ENCODE results near the gene FSTL5. TPM values are rescaled to one million over a fixed set of nuclear protein-coding genes. Genes with fewer than 3 reads are reported as not detected.

Gene FSTL5
- total and polyA plus RNA-seq, 10 of the 15 experiments (the other 5 are each of a cell fraction or from before 2014, with no cell fraction given), result 0.04 to 2.4 (median 0.08) TPM; not detected in 4

DNA sequence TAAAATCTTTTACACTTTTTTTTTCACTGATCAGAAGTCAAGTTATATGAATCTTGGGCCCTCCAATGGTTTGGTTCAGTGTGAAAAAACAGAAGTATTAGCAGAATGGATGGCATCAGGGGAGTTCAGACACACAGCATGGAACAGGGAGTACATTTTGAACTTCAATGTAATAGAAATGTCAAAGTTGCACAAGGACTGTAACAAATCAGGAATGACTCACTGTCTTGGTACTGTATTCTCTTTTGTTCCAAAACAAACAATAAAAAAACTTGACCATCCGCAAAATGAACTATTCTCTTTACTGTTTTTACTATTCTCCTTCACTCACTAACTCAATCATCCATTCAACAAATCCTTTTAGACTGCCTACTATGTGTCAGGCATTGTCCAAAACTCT is 401.0 kb downstream of the FSTL5 start:
- Histone ChIP-seq H3K4me3 (no peak overlapping the region), H3K27me3 (replicated peaks in 1 of 2; ENCODE audit: control insufficient read depth in 2 of 2, insufficient read depth in 2 of 2, low read length in 1 of 2) (no peaks in the 10 kb centered on the region), H4K20me1 (ENCODE audit: control insufficient read depth, insufficient read depth) (no peaks in the 10 kb centered on the region), H3K9me3 (replicated peaks; ENCODE audit: control insufficient read depth, insufficient read depth, low read length) (no peaks in the 10 kb centered on the region), H3K9ac (ENCODE audit: control insufficient read depth, insufficient read depth, low read length) (no peak overlapping the region), H2AFZ (ENCODE audit: control insufficient read depth, low read depth, low read length) (no peak overlapping the region), H3K27ac (ENCODE audit: control insufficient read depth, insufficient read depth) (no peak overlapping the region), H3K79me2 (ENCODE audit: control insufficient read depth, insufficient read depth, low read length) (no peaks in the 10 kb centered on the region), H3K4me2 (ENCODE audit: control insufficient read depth, insufficient read depth) (no peak overlapping the region), H3K36me3 (ENCODE audit: control insufficient read depth in 2 of 2, insufficient read depth in 2 of 2, low read length in 1 of 2) (no peaks in the 10 kb centered on the region), H3K4me1 (ENCODE audit: control insufficient read depth, insufficient read depth, low read length) (no peaks in the 10 kb centered on the region)
- DNase-seq (ENCODE audit: low read depth, low spot score) (no peak), FAIRE-seq (no peak), ATAC-seq (no peak)
- BruUV-seq (replicated peaks), result no TSS peak
- CTCF ChIA-PET, result no interaction called here
- SMC1A ChIA-PET (ENCODE audit: uncharacterized antibody, unreplicated experiment), result no interaction called here
- in situ Hi-C loops (cut with MboI), result no loop called here
- TF ChIP-seq CREM (IDR thresholded peaks at IDR 0.05; ENCODE audit: low read depth) (no peak), ELK1 (IDR thresholded peaks at IDR 0.05; ENCODE audit: low read depth, low read length) (no peak), USF2 (IDR thresholded peaks at IDR 0.05; ENCODE audit: borderline replicate concordance, low read depth, low read length) (no peak), NR2F1 (conservative IDR thresholded peaks at IDR 0.05) (no peak)
- intact Hi-C loops (cut with micrococcal nuclease; ENCODE audit: unreplicated experiment), result no loop called here
- WGBS (ENCODE audit: insufficient coverage, insufficient replicate concordance, low lambda C conversion rate, missing lambda C conversion rate), result 47% methylated on average over 1 of the region's 1 CpG
- RAD21 ChIA-PET (ENCODE audit: unreplicated experiment), result no interaction called here
- POLR2A ChIA-PET, result no interaction called here

- Histone ChIP-seq H4K20me1 (ENCODE audit: control insufficient read depth, insufficient read depth) (no peaks in the 10 kb centered on the region), H3K4me3 (no peak overlapping the region), H3K27ac (ENCODE audit: control insufficient read depth, insufficient read depth) (no peak overlapping the region), H3K36me3 (ENCODE audit: control insufficient read depth in 2 of 2, insufficient read depth in 2 of 2, low read length in 1 of 2) (no peaks in the 10 kb centered on the region), H3K9me3 (replicated peaks; ENCODE audit: control insufficient read depth, insufficient read depth, low read length) (no peaks in the 10 kb centered on the region), H3K4me1 (ENCODE audit: control insufficient read depth, insufficient read depth, low read length) (no peaks in the 10 kb centered on the region), H3K9ac (ENCODE audit: control insufficient read depth, insufficient read depth, low read length) (no peak overlapping the region), H3K4me2 (ENCODE audit: control insufficient read depth, insufficient read depth) (no peak overlapping the region), H2AFZ (ENCODE audit: control insufficient read depth, low read depth, low read length) (no peak overlapping the region), H3K79me2 (ENCODE audit: control insufficient read depth, insufficient read depth, low read length) (no peaks in the 10 kb centered on the region), H3K27me3 (replicated peaks in 1 of 2; ENCODE audit: control insufficient read depth in 2 of 2, insufficient read depth in 2 of 2, low read length in 1 of 2) (no peaks in the 10 kb centered on the region)
- intact Hi-C loops (cut with micrococcal nuclease; ENCODE audit: unreplicated experiment) (no loop called here), in situ Hi-C loops (cut with MboI) (no loop called here)
- no TSS peak for BruUV-seq (replicated peaks)
- SMC1A ChIA-PET (ENCODE audit: uncharacterized antibody, unreplicated experiment), result interaction anchor here (0.7 to 1.8 kb wide), 4 partner anchors 8 to 25 kb away, joined by 3 to 6 read pairs (median 4); no protein-coding TSS in a partner anchor
- POLR2A ChIA-PET, result no interaction called here
- CTCF ChIA-PET, result interaction anchor here (1.9 kb wide), 1 partner anchor 192 kb away, joined by 6 read pairs; no protein-coding TSS in a partner anchor
- RAD21 ChIA-PET (ENCODE audit: unreplicated experiment), result no interaction called here
- ATAC-seq (no peak), DNase-seq (ENCODE audit: low read depth, low spot score) (no peak), FAIRE-seq (no peak)
- TF ChIP-seq POLR2AphosphoS5 (IDR thresholded peaks at IDR 0.05; ENCODE audit: low read length), result no peak
- TF ChIP-seq, protein P1, sequence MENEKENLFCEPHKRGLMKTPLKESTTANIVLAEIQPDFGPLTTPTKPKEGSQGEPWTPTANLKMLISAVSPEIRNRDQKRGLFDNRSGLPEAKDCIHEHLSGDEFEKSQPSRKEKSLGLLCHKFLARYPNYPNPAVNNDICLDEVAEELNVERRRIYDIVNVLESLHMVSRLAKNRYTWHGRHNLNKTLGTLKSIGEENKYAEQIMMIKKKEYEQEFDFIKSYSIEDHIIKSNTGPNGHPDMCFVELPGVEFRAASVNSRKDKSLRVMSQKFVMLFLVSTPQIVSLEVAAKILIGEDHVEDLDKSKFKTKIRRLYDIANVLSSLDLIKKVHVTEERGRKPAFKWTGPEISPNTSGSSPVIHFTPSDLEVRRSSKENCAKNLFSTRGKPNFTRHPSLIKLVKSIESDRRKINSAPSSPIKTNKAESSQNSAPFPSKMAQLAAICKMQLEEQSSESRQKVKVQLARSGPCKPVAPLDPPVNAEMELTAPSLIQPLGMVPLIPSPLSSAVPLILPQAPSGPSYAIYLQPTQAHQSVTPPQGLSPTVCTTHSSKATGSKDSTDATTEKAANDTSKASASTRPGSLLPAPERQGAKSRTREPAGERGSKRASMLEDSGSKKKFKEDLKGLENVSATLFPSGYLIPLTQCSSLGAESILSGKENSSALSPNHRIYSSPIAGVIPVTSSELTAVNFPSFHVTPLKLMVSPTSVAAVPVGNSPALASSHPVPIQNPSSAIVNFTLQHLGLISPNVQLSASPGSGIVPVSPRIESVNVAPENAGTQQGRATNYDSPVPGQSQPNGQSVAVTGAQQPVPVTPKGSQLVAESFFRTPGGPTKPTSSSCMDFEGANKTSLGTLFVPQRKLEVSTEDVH (IDR thresholded peaks at IDR 0.05; ENCODE audit: low read depth, partially characterized antibody), result no peak
- no peak for TF ChIP-seq SP1 (IDR thresholded peaks at IDR 0.05; ENCODE audit: low read depth, low read length)
- no peak for TF ChIP-seq CBX5 (IDR thresholded peaks at IDR 0.05; ENCODE audit: low read depth)
- TF ChIP-seq MTA3 (IDR thresholded peaks at IDR 0.05; ENCODE audit: borderline replicate concordance, low read length), result no peak
- no peak for TF ChIP-seq ZSCAN29 (IDR thresholded peaks at IDR 0.05)
- TF ChIP-seq FOS (IDR thresholded peaks at IDR 0.05; ENCODE audit: borderline replicate concordance, extremely low read depth, insufficient read length), result no peak
- TF ChIP-seq CHD1 (IDR thresholded peaks at IDR 0.05; ENCODE audit: low read depth, low read length), result no peak
- WGBS (ENCODE audit: insufficient coverage, insufficient replicate concordance, low lambda C conversion rate, missing lambda C conversion rate), result 32% methylated on average over 3 of the region's 3 CpGs
These were observed 403.8 kb downstream of the FSTL5 start for GRCh38 chr4:161760008-161760407.

All from GM12878 (cell line).